ENCODE data around the gene ZNF746.

ZNF746 gene

DNA sequence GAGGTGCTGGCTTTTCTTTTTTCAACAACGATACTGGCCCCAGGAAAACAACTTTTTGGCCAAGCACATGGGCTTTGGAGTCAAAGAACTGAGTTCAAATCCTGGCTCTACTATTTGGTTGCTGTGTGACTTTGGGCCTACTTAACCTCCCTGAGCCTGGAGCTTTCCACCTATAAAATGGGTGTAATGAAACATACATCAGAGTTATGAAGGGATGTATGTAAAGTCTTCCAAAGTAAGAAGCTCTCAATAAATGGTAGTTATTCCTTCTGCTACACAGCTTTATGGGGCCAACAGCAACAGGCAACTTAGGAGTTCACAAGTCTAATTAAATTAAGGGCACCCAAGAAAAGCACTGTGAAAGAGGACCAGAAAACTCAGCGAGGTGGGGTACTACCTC is 69.7 kb downstream of the ZNF746 start:
- DNase-seq (ENCODE audit: low spot score) = no peak

DNA sequence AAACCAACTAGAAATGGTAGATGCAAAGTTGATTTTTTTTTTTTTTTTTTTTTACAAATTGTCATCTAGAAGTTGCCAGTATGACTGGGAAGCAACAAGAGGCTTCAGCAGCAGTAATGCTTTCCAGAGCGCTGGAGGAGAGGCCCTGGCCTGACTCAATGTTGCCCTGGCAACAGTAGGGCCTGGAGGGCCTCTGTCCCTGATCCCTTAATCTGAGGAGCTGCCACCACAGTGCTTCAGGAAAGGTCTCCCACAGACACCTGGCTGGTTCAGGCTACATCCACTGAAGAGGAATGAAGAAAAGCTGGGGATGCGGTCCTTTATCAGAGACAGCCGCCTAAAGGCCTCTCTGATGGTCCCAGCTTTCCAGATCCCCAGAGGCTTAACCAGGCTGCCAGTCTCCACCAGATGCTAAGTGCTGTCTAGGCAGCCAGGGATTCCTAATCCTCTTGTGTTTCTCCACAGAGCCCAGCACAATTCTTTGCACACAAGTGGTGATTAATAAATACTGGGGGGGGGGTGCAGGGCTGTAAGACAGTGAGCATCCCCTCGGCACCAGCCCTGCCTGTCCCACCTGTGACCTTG is 70.4 kb downstream of the ZNF746 start:
- no peak for DNase-seq (ENCODE audit: low spot score)

- DNase-seq (ENCODE audit: low spot score) = no peak
Observed at GRCh38 chr7:149423449-149424110, 74.0 kb downstream of the ZNF746 start.

DNA sequence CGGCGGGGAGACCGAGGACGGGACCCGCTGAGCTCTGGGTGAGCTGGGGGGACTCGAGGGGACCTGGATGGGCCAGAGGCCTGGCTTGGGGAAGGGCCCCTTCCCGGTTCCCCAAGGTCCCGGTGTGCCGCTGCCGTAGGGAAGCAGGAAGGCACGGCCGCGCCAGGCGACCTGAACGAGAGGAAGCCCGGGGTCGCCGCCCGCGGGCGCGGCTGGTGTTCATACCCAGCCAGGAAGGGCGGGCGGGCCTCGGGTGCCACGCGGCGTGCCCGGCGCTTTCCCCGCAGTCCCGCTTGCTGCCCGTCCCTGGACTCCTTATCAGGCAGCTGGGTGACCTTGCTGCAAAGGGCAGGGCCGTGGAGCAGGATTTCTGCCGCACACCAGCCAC is 74.7 kb downstream of the ZNF746 start:
- DNase-seq (ENCODE audit: low spot score) = no peak

All from NAMALWA (cell line).